Prostate gland (tissue), 2 donors: Measurements from ENCODE around the gene ARID5A. TPM values are rescaled to one million over a fixed set of nuclear protein-coding genes. Genes with fewer than 3 reads are reported as not detected.

Experiments
- DNase-seq: peaks from one replicate; pipeline ENCODE4 v3.0.0-alpha.2; 2019; ENCODE audit warnings: low spot score
- H3K27ac ChIP-seq, 2 donors: fragments of 200-600 bp; sonication (generic); 2 replicates each; pipeline ENCODE4 v1.5.1; 2017 to 2019
- H3K27me3 ChIP-seq: fragments of 200-600 bp; sonication (generic); replicated peaks from 2 replicates; pipeline ENCODE4 v1.5.1; 2019; ENCODE audit not compliant: insufficient read depth
- H3K36me3 ChIP-seq, 2 donors: fragments of 200-600 bp; sonication (generic); 1 replicate in 1 of 2; 2 replicates in 1 of 2; pipeline versions ENCODE4 v1.5.1 to v1.8.1; 2017 to 2019
- H3K4me1 ChIP-seq: fragments of 200-600 bp; sonication (generic); replicated peaks from 2 replicates; pipeline ENCODE4 v1.5.1; 2019
- H3K4me3 ChIP-seq, 2 donors: fragments of 200-600 bp; sonication (generic); 2 replicates each; pipeline ENCODE4 v1.5.1; 2017 to 2019
- H3K9me3 ChIP-seq: fragments of 200-600 bp; sonication (generic); 2 replicates; pipeline ENCODE4 v1.5.1; 2017
- POLR2A ChIP-seq: fragments of 450-650 bp; IDR thresholded peaks from one replicate; pipeline ENCODE4 v1.6.1; 2016; ENCODE audit warnings: antibody characterized with exemption, mild to moderate bottlenecking
- POLR2AphosphoS5 ChIP-seq: sonication (generic); formaldehyde crosslinking; IDR thresholded peaks from one replicate; pipeline ENCODE4 v1.6.1; 2017; ENCODE audit warnings: antibody characterized with exemption
- WGBS: methylation state at CpG from one replicate; pipeline ENCODE4 v1.1.5; 2018; 5-methylcytosine and 5-hydroxymethylcytosine counted together
- intact Hi-C: fragments of 100-400 bp; cut with DNase I; formaldehyde crosslinking; loops from one replicate; pipeline ENCODE4 v1.14.2; 2022
- total RNA-seq, 2 donors: library from RNA; depleted of rRNA; stranded (reverse); fragments of >200 nt; gene quantifications; one replicate each; pipeline ENCODE4 v1.1.0, GENCODE V29; 2016
- TF ChIP-seq, protein P1 (sequence below), 4 experiments: fragments of 200-600 bp in 2 of 4; fragments of 450-650 bp in 2 of 4; sonication (generic) in 2 of 4; IDR thresholded peaks; 1 replicate in 3 of 4; 2 replicates in 1 of 4; pipeline ENCODE4 v1.5.1; 2016 to 2019; ENCODE audit warnings: antibody characterized with exemption in 4 of 4, mild to moderate bottlenecking in 2 of 4, moderate library complexity in 2 of 4

Gene ARID5A
- total RNA-seq, 2 donors from 2014 or later: 23.0 to 54.6 TPM

DNA sequence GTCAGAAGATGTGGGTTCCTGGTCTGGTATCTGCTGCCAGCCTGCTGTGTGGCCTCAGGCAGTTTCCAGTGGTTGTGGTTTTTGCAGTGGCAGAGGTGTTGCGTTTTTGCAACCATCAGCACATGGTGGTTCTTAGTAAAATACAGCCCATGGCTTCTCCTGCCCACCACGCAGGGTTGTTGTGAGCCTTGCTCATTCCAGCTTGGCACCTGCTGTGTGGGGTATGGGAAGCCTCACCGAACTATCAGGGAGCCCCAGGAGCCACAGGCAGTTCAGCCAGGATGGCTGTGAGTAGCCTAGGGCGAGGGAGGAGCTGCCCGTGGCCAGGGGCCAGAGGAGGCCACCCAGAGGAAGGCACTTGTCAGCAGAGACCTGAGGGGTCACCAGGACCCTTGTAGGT is 9.8 kb downstream of the ARID5A start:
- TF ChIP-seq, protein P1, sequence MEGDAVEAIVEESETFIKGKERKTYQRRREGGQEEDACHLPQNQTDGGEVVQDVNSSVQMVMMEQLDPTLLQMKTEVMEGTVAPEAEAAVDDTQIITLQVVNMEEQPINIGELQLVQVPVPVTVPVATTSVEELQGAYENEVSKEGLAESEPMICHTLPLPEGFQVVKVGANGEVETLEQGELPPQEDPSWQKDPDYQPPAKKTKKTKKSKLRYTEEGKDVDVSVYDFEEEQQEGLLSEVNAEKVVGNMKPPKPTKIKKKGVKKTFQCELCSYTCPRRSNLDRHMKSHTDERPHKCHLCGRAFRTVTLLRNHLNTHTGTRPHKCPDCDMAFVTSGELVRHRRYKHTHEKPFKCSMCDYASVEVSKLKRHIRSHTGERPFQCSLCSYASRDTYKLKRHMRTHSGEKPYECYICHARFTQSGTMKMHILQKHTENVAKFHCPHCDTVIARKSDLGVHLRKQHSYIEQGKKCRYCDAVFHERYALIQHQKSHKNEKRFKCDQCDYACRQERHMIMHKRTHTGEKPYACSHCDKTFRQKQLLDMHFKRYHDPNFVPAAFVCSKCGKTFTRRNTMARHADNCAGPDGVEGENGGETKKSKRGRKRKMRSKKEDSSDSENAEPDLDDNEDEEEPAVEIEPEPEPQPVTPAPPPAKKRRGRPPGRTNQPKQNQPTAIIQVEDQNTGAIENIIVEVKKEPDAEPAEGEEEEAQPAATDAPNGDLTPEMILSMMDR (IDR thresholded peaks at IDR 0.05): no peak
- TF ChIP-seq POLR2A (no peak), POLR2AphosphoS5 (no peak)
- Histone ChIP-seq H3K36me3 (no peaks in the 10 kb centered on the region), H3K27me3 (no peaks in the 10 kb centered on the region), H3K27ac (no peak overlapping the region), H3K4me1 (no peaks in the 10 kb centered on the region), H3K9me3 (no peaks in the 10 kb centered on the region), H3K4me3 (no peak overlapping the region)
- intact Hi-C loops: no loop called here
- DNase-seq: no peak
- WGBS: 89% methylated on average over 5 of the region's 5 CpGs

DNA sequence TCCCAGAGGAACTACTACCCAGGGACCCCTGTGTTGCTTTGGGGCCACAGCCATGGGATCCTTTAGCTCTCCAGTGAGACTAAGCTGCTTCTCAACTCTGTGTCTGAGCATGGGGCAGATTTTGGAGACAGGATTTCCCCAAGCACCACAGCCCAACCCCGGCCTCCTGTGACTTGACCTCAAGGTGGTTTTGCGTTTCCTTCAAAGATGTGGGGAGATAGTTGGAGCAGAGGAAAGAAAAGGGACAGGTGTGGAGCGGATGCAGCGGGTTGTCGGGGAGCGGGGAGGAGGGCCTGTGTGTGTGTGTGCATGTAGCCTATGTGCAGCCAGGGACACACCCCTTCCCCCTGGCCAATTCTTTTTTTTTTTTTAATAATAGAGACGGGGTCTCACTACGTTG is 10.2 kb downstream of the ARID5A start:
- Histone ChIP-seq H3K4me3 (no peak overlapping the region), H3K36me3 (no peaks in the 10 kb centered on the region), H3K27ac (no peak overlapping the region), H3K4me1 (no peaks in the 10 kb centered on the region), H3K27me3 (no peaks in the 10 kb centered on the region), H3K9me3 (no peaks in the 10 kb centered on the region)
- TF ChIP-seq POLR2A (no peak), POLR2AphosphoS5 (no peak)
- TF ChIP-seq, protein P1 (IDR thresholded peaks at IDR 0.05): no peak
- no peak for DNase-seq
- 83% methylated on average over 8 of the region's 8 CpGs for WGBS
- intact Hi-C loops: no loop called here

DNA sequence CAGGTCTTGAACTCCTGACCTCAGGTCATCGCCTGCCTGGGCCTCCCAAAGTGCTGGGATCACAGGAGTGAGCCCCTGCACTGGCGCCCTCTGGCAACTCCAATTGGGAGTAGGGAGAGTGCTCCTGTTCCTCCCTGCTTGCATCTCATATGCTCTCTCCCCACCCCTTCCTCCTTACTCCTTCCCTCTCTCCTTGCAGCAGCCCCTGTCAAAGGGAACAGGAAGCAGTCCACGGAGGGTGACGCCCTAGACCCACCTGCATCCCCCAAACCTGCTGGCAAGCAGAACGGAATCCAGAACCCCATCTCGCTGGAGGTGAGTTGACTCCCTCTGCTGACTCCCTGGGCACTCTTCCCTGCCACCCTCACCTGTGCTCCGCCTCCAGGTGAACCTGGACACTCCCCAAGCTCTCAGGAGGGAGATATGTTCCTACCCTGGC is 10.7 kb downstream of the ARID5A start:
- WGBS: 78% methylated on average over 7 of the region's 7 CpGs

DNA sequence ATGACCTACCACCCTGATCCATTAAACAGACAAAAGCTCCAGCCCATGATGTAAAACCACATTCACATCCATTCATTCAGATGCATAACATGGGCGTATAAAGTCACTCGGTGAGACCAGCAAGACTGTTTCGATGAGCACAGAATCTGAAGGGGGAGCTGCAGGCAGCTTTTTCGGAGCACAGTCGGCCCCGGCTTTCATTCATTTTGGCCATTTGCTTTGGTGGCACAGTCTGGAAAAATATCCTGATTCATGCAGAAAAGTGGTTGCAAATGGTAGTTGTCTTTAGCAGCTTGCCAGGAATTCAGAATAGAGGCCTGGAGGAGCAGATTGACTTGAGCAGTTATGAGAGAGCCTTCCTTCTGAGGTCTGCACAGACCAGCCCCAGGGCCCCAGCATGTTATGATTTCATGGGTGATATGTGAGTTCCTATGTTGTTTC is 11.2 kb downstream of the ARID5A start:
- no peak for DNase-seq
- Histone ChIP-seq H3K27me3 (no peaks in the 10 kb centered on the region), H3K27ac (no peak overlapping the region), H3K4me1 (no peaks in the 10 kb centered on the region), H3K9me3 (no peaks in the 10 kb centered on the region), H3K4me3 (no peak overlapping the region), H3K36me3 (no peaks in the 10 kb centered on the region)
- intact Hi-C loops: no loop called here
- TF ChIP-seq POLR2AphosphoS5 (no peak), POLR2A (no peak)
- TF ChIP-seq, protein P1 (IDR thresholded peaks at IDR 0.05): no peak
- WGBS: 74% methylated on average over 6 of the region's 6 CpGs

More for the DNA sequence above, 10.7 kb downstream of the ARID5A start:
- H3K9me3 ChIP-seq: no peaks in the 10 kb centered on the region
- no peaks in the 10 kb centered on the region for H3K4me1 ChIP-seq
- H3K27me3 ChIP-seq: no peaks in the 10 kb centered on the region
- no peak overlapping the region for H3K27ac ChIP-seq
- intact Hi-C loops: no loop called here
- H3K4me3 ChIP-seq: no peak overlapping the region
- no peak for DNase-seq
- no peaks in the 10 kb centered on the region for H3K36me3 ChIP-seq
- no peak for TF ChIP-seq POLR2A
- no peak for TF ChIP-seq POLR2AphosphoS5
- TF ChIP-seq, protein P1 (IDR thresholded peaks at IDR 0.05): no peak

DNA sequence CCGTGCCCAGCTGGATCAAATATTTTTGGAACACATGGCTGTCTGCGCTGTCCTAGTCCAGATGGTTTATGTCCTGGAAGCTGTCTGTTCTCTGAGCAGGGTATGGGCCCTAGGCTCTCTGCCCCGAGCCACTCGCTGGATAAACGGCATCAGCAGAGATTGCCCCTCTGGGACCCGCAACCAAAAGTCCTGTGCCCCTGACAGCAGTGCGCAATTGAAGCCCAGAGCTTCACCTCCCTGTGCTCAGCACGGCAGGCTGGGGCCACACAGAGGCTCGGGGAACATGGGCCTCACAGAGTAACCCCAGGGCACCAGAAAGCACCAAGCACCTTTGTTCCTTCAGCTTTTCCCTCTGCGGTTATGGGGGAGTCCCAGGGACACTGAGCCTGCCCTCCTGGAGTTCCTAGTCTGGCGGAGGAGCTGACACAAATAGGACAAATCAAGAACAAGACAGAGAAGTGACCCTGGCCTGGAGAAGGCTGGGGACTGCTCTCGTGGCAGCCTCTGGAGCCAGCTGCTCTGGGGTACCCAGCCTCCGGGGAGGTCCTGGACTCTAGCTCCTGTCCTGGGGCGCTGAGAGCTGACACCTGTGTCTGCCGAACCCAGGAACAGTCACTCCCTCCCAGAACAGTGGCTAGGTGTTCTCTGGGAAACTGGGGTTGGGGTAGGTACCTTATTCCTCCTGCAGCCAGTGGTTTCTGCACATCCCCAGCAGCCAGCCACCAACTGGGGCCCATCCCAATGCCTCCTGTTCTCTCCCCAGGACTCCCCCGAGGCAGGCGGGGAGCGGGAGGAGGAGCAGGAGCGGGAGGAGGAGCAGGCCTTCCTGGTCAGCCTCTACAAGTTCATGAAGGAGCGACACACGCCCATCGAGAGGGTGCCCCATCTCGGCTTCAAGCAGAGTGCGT is 12.3 kb downstream of the ARID5A start:
- H3K4me1 ChIP-seq: no peaks in the 10 kb centered on the region
- no peaks in the 10 kb centered on the region for H3K9me3 ChIP-seq
- WGBS: 83% methylated on average over 24 of the region's 24 CpGs
- intact Hi-C loops: no loop called here
- TF ChIP-seq POLR2AphosphoS5: no peak
- TF ChIP-seq, protein P1 (IDR thresholded peaks at IDR 0.05): no peak
- no peak for TF ChIP-seq POLR2A
- H3K4me3 ChIP-seq: no peak overlapping the region
- no peaks in the 10 kb centered on the region for H3K36me3 ChIP-seq
- no peak for DNase-seq
- H3K27me3 ChIP-seq: no peaks in the 10 kb centered on the region
- no peak overlapping the region for H3K27ac ChIP-seq
